ENCODE measurements around the gene TCP11L2.

- TF ChIP-seq EZH2phosphoT487 (IDR thresholded peaks at IDR 0.05; ENCODE audit: borderline replicate concordance), result no peak
- TF ChIP-seq CTCF (conservative IDR thresholded peaks at IDR 0.05; ENCODE audit: low read length), result no peak
Measured at GRCh38 chr12:106327309-106327869, 24.9 kb downstream of the TCP11L2 start.

Measured in Loucy (cell line).